Stomach (tissue), 9 donors: Measurements from ENCODE around the gene RIMBP2. TPM values are rescaled to one million over a fixed set of nuclear protein-coding genes. Genes with fewer than 3 reads are reported as not detected.

Experiments
- DNase-seq, 2 donors: peaks; one replicate each; pipeline versions ENCODE4 v3.0.0 to v3.0.0-alpha.2; 2013 to 2019
- H3K27ac ChIP-seq, 5 donors: fragments of 200-600 bp in 4 of 5; sonication (generic) in 4 of 5; one replicate each; pipeline ENCODE4 v1.5.1; 2013 to 2019; ENCODE audit warnings: mild to moderate bottlenecking in 1 of 5, moderate library complexity in 1 of 5
- H3K27me3 ChIP-seq, 3 donors: fragments of 200-600 bp; sonication (generic); one replicate each; pipeline ENCODE4 v1.5.1; 2017 to 2019; ENCODE audit warnings: mixed run types in 1 of 3
- H3K36me3 ChIP-seq, 4 donors: fragments of 200-600 bp; sonication (generic); 1 replicate in 3 of 4; 2 replicates in 1 of 4; pipeline ENCODE4 v1.5.1; 2016 to 2019
- H3K4me1 ChIP-seq, 4 donors: fragments of 200-600 bp; sonication (generic); one replicate each; pipeline ENCODE4 v1.5.1; 2016 to 2019
- H3K4me3 ChIP-seq, 4 donors: fragments of 200-600 bp; sonication (generic) in 3 of 4; one replicate each; pipeline ENCODE4 v1.5.1; 2016 to 2019; ENCODE audit warnings: mild to moderate bottlenecking in 1 of 4
- H3K9me3 ChIP-seq, 4 donors: fragments of 200-600 bp; sonication (generic); one replicate each; pipeline ENCODE4 v1.5.1; 2016 to 2019
- CTCF ChIP-seq, 7 experiments: fragments of 450-650 bp in 4 of 7; fragments of 200-600 bp in 3 of 7; sonication (generic) in 3 of 7; IDR thresholded peaks; one replicate each; pipeline ENCODE4 v1.5.1; 2016 to 2019; ENCODE audit warnings: antibody characterized with exemption in 7 of 7, control low read depth in 2 of 7, mild to moderate bottlenecking in 1 of 7
- EP300 ChIP-seq: sonication (generic); formaldehyde crosslinking; IDR thresholded peaks from one replicate; pipeline ENCODE4 v1.6.1; 2017; ENCODE audit warnings: antibody characterized with exemption
- POLR2A ChIP-seq, 4 donors: fragments of 450-650 bp; IDR thresholded peaks; one replicate each; pipeline ENCODE4 v1.6.1; 2016; ENCODE audit warnings: antibody characterized with exemption in 4 of 4, control low read depth in 2 of 4, mild to moderate bottlenecking in 1 of 4, moderate library complexity in 1 of 4
- POLR2AphosphoS5 ChIP-seq, 3 donors: sonication (generic); formaldehyde crosslinking; IDR thresholded peaks; one replicate each; pipeline ENCODE4 v1.6.1; 2016; ENCODE audit warnings: antibody characterized with exemption in 3 of 3
- WGBS, 5 donors: extraction: QIAGEN DNeasy Blood & Tissue Kit in 3 of 5; methylation state at CpG; one replicate each; pipeline versions ENCODE4 v1.1.5 to v1.1.7; 2013 to 2018; 5-methylcytosine and 5-hydroxymethylcytosine counted together
- intact Hi-C: fragments of 100-400 bp; cut with DNase I; formaldehyde crosslinking; loops from one replicate; pipeline ENCODE4 v1.15.1; 2023; ENCODE audit warnings: low total_unique reads
- polyA plus RNA-seq, 3 donors: library from polyadenylated mRNA; stranded (reverse); fragments of 200-250 nt; gene quantifications; one replicate each; pipeline ENCODE4 v1.2.3, GENCODE V29; 2013
- total RNA-seq, 5 donors: library from RNA; depleted of rRNA; stranded (reverse); fragments of >200 nt; gene quantifications; one replicate each; pipeline versions ENCODE4 v1.1.0 to v1.2.3, GENCODE V29; 2014 to 2016
- donor health status: healthy with polysubstance abuse.
- donor health status: Bipolar disorder and iron deficiency.
- donor health status: healthy.

RIMBP2 gene
- total and polyA plus RNA-seq, 8 donors, result 0.75 to 44.6 (median 5.6) TPM

- no peak for DNase-seq
- Histone ChIP-seq H3K36me3 (no peaks in the 10 kb centered on the region), H3K27ac (no peak overlapping the region), H3K4me1 (peaks cover 0 to 10% (median 0%) of the 10 kb centered on the region in 4 donors), H3K4me3 (no peak overlapping the region), H3K9me3 (no peaks in the 10 kb centered on the region), H3K27me3 (no peaks in the 10 kb centered on the region)
- intact Hi-C loops, result no loop called here
- WGBS, 5 donors, result 56 to 73% (median 59%) methylated on average over 10 of the region's 10 CpGs
- TF ChIP-seq POLR2AphosphoS5 (IDR thresholded peaks at IDR 0.05), result no peak
- TF ChIP-seq POLR2A (IDR thresholded peaks at IDR 0.05), result no peak
- no peak for TF ChIP-seq EP300
- TF ChIP-seq CTCF (IDR thresholded peaks at IDR 0.05), result no peak
These were observed 263.6 kb downstream of the RIMBP2 start for GRCh38 chr12:130452546-130452945.

- Histone ChIP-seq H3K27me3 (no peaks in the 10 kb centered on the region), H3K27ac (no peak overlapping the region), H3K9me3 (no peaks in the 10 kb centered on the region), H3K36me3 (no peaks in the 10 kb centered on the region), H3K4me3 (no peak overlapping the region), H3K4me1 (no peaks in the 10 kb centered on the region)
- WGBS, 5 donors, result 83 to 88% (median 87%) methylated on average over 41 of the region's 41 CpGs
- DNase-seq, result no peak
- TF ChIP-seq EP300, result no peak
- TF ChIP-seq POLR2A (IDR thresholded peaks at IDR 0.05), result no peak
- TF ChIP-seq CTCF (IDR thresholded peaks at IDR 0.05), result no peak
- TF ChIP-seq POLR2AphosphoS5 (IDR thresholded peaks at IDR 0.05), result no peak
- intact Hi-C loops, result no loop called here
These were observed 264.8 kb downstream of the RIMBP2 start for GRCh38 chr12:130451001-130451930.

GRCh38 chr12:130449291-130449690 is 266.8 kb downstream of the RIMBP2 start:
- H3K27ac ChIP-seq, result no peak overlapping the region
- DNase-seq, result no peak
- H3K9me3 ChIP-seq, result no peaks in the 10 kb centered on the region
- no peak for TF ChIP-seq POLR2A (IDR thresholded peaks at IDR 0.05)
- TF ChIP-seq POLR2AphosphoS5 (IDR thresholded peaks at IDR 0.05), result no peak
- no peak for TF ChIP-seq EP300
- no peak for TF ChIP-seq CTCF (IDR thresholded peaks at IDR 0.05)
- no peaks in the 10 kb centered on the region for H3K27me3 ChIP-seq
- intact Hi-C loops, result no loop called here
- WGBS, 5 donors, result 77 to 86% (median 82%) methylated on average over 14 to 18 of the region's 18 CpGs
- H3K4me3 ChIP-seq, result no peak overlapping the region
- H3K36me3 ChIP-seq, result no peaks in the 10 kb centered on the region
- H3K4me1 ChIP-seq, result no peaks in the 10 kb centered on the region

- no peak for DNase-seq
- H3K4me1 ChIP-seq, result no peaks in the 10 kb centered on the region
- no peaks in the 10 kb centered on the region for H3K9me3 ChIP-seq
- H3K27ac ChIP-seq, result no peak overlapping the region
- H3K27me3 ChIP-seq, result no peaks in the 10 kb centered on the region
- no peak for TF ChIP-seq CTCF (IDR thresholded peaks at IDR 0.05)
- no peak for TF ChIP-seq EP300
- TF ChIP-seq POLR2AphosphoS5 (IDR thresholded peaks at IDR 0.05), result no peak
- no peak for TF ChIP-seq POLR2A (IDR thresholded peaks at IDR 0.05)
- no peaks in the 10 kb centered on the region for H3K36me3 ChIP-seq
- intact Hi-C loops, result no loop called here
- WGBS, 5 donors, result 85 to 90% (median 89%) methylated on average over 14 to 20 of the region's 20 CpGs
- H3K4me3 ChIP-seq, result no peak overlapping the region
These were observed 267.9 kb downstream of the RIMBP2 start for GRCh38 chr12:130448044-130448821.
